HEK293 (cell line): ENCODE results near the gene ZDHHC9.

Experiments used
- CTCF ChIA-PET: fragments of 350-600 bp; formaldehyde crosslinking; extraction: SDS; loops from one replicate; lab custom pipeline; 2021; ENCODE audit warnings: antibody characterized with exemption; lab: Yijun Ruan, JAX
- POLR2A ChIA-PET: fragments of 300-600 bp; formaldehyde crosslinking; extraction: SDS; loops from one replicate; lab custom pipeline; 2020; ENCODE audit warnings: antibody characterized with exemption, inconsistent platforms; lab: Yijun Ruan, JAX
- H3K27ac ChIP-seq: fragments of 200-500 bp; sonication (Bioruptor generic); 2 replicates; pipeline ENCODE4 v1.5.1; 2014; ENCODE audit warnings: low read depth, low read length, control low read depth, inconsistent platforms; ENCODE audit errors: extremely low read depth
- H3K36me3 ChIP-seq, 2 experiments: fragments of 200-500 bp in 1 of 2; sonication (Bioruptor generic) in 1 of 2; 1 replicate in 1 of 2; 2 replicates in 1 of 2; pipeline ENCODE4 v1.5.1; 2014 to 2017; ENCODE audit warnings: inconsistent platforms in 2 of 2, low read length in 2 of 2; ENCODE audit not compliant: control insufficient read depth in 2 of 2, insufficient read depth in 1 of 2
- H3K4me1 ChIP-seq: fragments of 200-500 bp; sonication (Bioruptor generic); 2 replicates; pipeline ENCODE4 v1.5.1; 2014; ENCODE audit warnings: mild to moderate bottlenecking, low read length, inconsistent platforms; ENCODE audit not compliant: control insufficient read depth, insufficient read depth
- H3K4me3 ChIP-seq: 2 replicates; pipeline ENCODE4 v1.5.1; 2011; ENCODE audit warnings: low read depth, mild to moderate bottlenecking, control low read depth, low read length, moderate library complexity
- H3K9me3 ChIP-seq: fragments of 200-500 bp; sonication (Bioruptor generic); 2 replicates; pipeline ENCODE4 v1.5.1; 2014; ENCODE audit warnings: low read depth, low read length, inconsistent platforms; ENCODE audit not compliant: control insufficient read depth, insufficient read depth
- HOXA7 ChIP-seq: sonication (generic); formaldehyde crosslinking; IDR thresholded peaks from 2 replicates; pipeline ENCODE4 v1.8.1; 2022; ENCODE audit warnings: missing genetic modification reagents, borderline replicate concordance
- INSM2 ChIP-seq: fragments of 450-650 bp; formaldehyde crosslinking; IDR thresholded peaks from 2 replicates; pipeline ENCODE4 v1.5.1; 2016; ENCODE audit warnings: missing biosample characterization, missing genetic modification characterization
- SALL2 ChIP-seq: fragments of 450-650 bp; formaldehyde crosslinking; IDR thresholded peaks from 2 replicates; pipeline ENCODE4 v1.5.0; 2017; ENCODE audit warnings: missing biosample characterization, mild to moderate bottlenecking, missing genetic modification characterization, borderline replicate concordance
- SCRT1 ChIP-seq: fragments of 450-650 bp; formaldehyde crosslinking; IDR thresholded peaks from 2 replicates; pipeline ENCODE4 v1.5.1; 2016; ENCODE audit warnings: missing biosample characterization, missing genetic modification characterization, borderline replicate concordance
- SCRT2 ChIP-seq: fragments of 450-650 bp; formaldehyde crosslinking; IDR thresholded peaks from 2 replicates; pipeline ENCODE4 v1.5.1; 2016; ENCODE audit warnings: missing biosample characterization, missing genetic modification characterization
- SP3 ChIP-seq: fragments of 450-650 bp; formaldehyde crosslinking; IDR thresholded peaks from 2 replicates; pipeline ENCODE4 v1.5.1; 2016; ENCODE audit warnings: missing biosample characterization, missing genetic modification characterization
- TCF7L2 ChIP-seq: IDR thresholded peaks from 2 replicates; pipeline ENCODE4 v1.6.1; 2011; ENCODE audit warnings: low read depth, mild to moderate bottlenecking, inconsistent platforms, low read length, moderate library complexity, borderline replicate concordance
- ZBTB6 ChIP-seq: fragments of 450-650 bp; formaldehyde crosslinking; IDR thresholded peaks from 2 replicates; pipeline ENCODE4 v1.5.1; 2017; ENCODE audit warnings: missing biosample characterization, missing genetic modification characterization
- ZNF112 ChIP-seq: fragments of 450-650 bp; formaldehyde crosslinking; IDR thresholded peaks from 2 replicates; pipeline ENCODE4 v1.5.0; 2017; ENCODE audit warnings: missing biosample characterization, missing genetic modification characterization
- ZNF174 ChIP-seq: fragments of 450-650 bp; formaldehyde crosslinking; IDR thresholded peaks from 2 replicates; pipeline ENCODE4 v1.5.0; 2017; ENCODE audit warnings: missing biosample characterization, mild to moderate bottlenecking, missing genetic modification characterization
- ZNF175 ChIP-seq: fragments of 450-650 bp; formaldehyde crosslinking; IDR thresholded peaks from 2 replicates; pipeline ENCODE4 v1.5.1; 2016; ENCODE audit warnings: missing biosample characterization, missing genetic modification characterization
- ZNF416 ChIP-seq: fragments of 450-650 bp; formaldehyde crosslinking; IDR thresholded peaks from 2 replicates; pipeline ENCODE4 v1.5.1; 2016; ENCODE audit warnings: missing biosample characterization, missing genetic modification characterization
- ZNF544 ChIP-seq: fragments of 450-650 bp; formaldehyde crosslinking; IDR thresholded peaks from 2 replicates; pipeline ENCODE4 v1.5.0; 2017; ENCODE audit warnings: missing biosample characterization, missing genetic modification characterization
- ZNF660 ChIP-seq: fragments of 450-650 bp; IDR thresholded peaks from 2 replicates; pipeline ENCODE4 v1.5.1; 2018; ENCODE audit warnings: missing biosample characterization, mild to moderate bottlenecking, missing genetic modification characterization
- ZNF843 ChIP-seq: fragments of 450-650 bp; formaldehyde crosslinking; IDR thresholded peaks from 2 replicates; pipeline ENCODE4 v1.5.1; 2016; ENCODE audit warnings: missing biosample characterization, missing genetic modification characterization
- ZXDB ChIP-seq: fragments of 450-650 bp; formaldehyde crosslinking; IDR thresholded peaks from 2 replicates; pipeline ENCODE4 v1.5.1; 2016; ENCODE audit warnings: missing biosample characterization, missing genetic modification characterization

The ZDHHC9 gene

GRCh38 chrX:129790808-129791207 lies 52.9 kb downstream of the ZDHHC9 start:
- no peak overlapping the region for H3K27ac ChIP-seq
- TF ChIP-seq SCRT1 (tag by site-specific recombination) (0 out of 2 replicates have a peak, but pooled peaks have one; percentile 35), INSM2 (tag by site-specific recombination) (no peak), HOXA7 (CRISPR knock-in tag) (no peak), SCRT2 (tag by site-specific recombination) (peak; percentile 75), ZNF416 (tag by site-specific recombination) (no peak), ZNF544 (tag by site-specific recombination) (no peak), TCF7L2 (no peak)
- no peaks in the 10 kb centered on the region for H3K36me3 ChIP-seq
- H3K4me1 ChIP-seq, result no peaks in the 10 kb centered on the region
- ChIA-PET CTCF (interaction anchor here (1.0 kb wide), 1 partner anchor 182 kb away, joined by 3 read pairs; no protein-coding TSS in a partner anchor), POLR2A (no interaction called here)
- H3K9me3 ChIP-seq, result no peaks in the 10 kb centered on the region
- no peak overlapping the region for H3K4me3 ChIP-seq

- no peaks in the 10 kb centered on the region for H3K36me3 ChIP-seq
- CTCF ChIA-PET, result interaction anchor here (1.0 kb wide), 1 partner anchor 181 kb away, joined by 3 read pairs; no protein-coding TSS in a partner anchor
These were observed 53.5 kb downstream of the ZDHHC9 start for GRCh38 chrX:129790146-129790545.

GRCh38 chrX:129788527-129788926 lies 55.2 kb downstream of the ZDHHC9 start:
- CTCF ChIA-PET, result interaction anchor here (0.6 to 0.9 kb wide), 2 partner anchors 35 to 76 kb away, joined by 3 read pairs; no protein-coding TSS in a partner anchor
- H3K4me3 ChIP-seq, result no peak overlapping the region
- H3K9me3 ChIP-seq, result no peaks in the 10 kb centered on the region
- POLR2A ChIA-PET, result no interaction called here
- H3K27ac ChIP-seq, result no peak overlapping the region
- H3K4me1 ChIP-seq, result no peaks in the 10 kb centered on the region
- no peaks in the 10 kb centered on the region for H3K36me3 ChIP-seq
- no peak for TF ChIP-seq ZNF843 (tag by site-specific recombination)
- no peak for TF ChIP-seq ZNF174
- no peak for TF ChIP-seq ZNF175 (tag by site-specific recombination)

More at GRCh38 chrX:129790146-129790545, 53.5 kb downstream of the ZDHHC9 start:
- Histone ChIP-seq H3K4me1 (no peaks in the 10 kb centered on the region), H3K9me3 (no peaks in the 10 kb centered on the region), H3K27ac (no peak overlapping the region), H3K4me3 (no peak overlapping the region)
- POLR2A ChIA-PET, result no interaction called here
- TF ChIP-seq ZBTB6 (tag by site-specific recombination), result no peak
- TF ChIP-seq ZNF112 (tag by site-specific recombination), result peak; percentile 77

GRCh38 chrX:129787336-129788055 lies 56.2 kb downstream of the ZDHHC9 start:
- CTCF ChIA-PET, result interaction anchor here (0.6 kb wide), 1 partner anchor 75 kb away, joined by 3 read pairs; no protein-coding TSS in a partner anchor
- Histone ChIP-seq H3K27ac (no peak overlapping the region), H3K4me3 (no peak overlapping the region), H3K9me3 (no peaks in the 10 kb centered on the region), H3K4me1 (no peaks in the 10 kb centered on the region), H3K36me3 (no peaks in the 10 kb centered on the region)
- POLR2A ChIA-PET, result no interaction called here
- TF ChIP-seq SP3 (tag by site-specific recombination), result no peak
- TF ChIP-seq ZBTB6 (tag by site-specific recombination), result no peak
- no peak for TF ChIP-seq SALL2 (tag by site-specific recombination)
- no peak for TF ChIP-seq ZNF660 (tag by site-specific recombination)
- TF ChIP-seq ZXDB (tag by site-specific recombination), result no peak
